NCI-H2029 (cell line): ENCODE data around the gene MAGI2.

Source experiments
- DNase-seq: peaks from one replicate; lab custom pipeline; 2025; lab: John Stamatoyannopoulos, UW

The MAGI2 gene

GRCh38 chr7:79257959-79258358, 195.5 kb downstream of the MAGI2 start:
- DNase-seq, result no peak

DNA sequence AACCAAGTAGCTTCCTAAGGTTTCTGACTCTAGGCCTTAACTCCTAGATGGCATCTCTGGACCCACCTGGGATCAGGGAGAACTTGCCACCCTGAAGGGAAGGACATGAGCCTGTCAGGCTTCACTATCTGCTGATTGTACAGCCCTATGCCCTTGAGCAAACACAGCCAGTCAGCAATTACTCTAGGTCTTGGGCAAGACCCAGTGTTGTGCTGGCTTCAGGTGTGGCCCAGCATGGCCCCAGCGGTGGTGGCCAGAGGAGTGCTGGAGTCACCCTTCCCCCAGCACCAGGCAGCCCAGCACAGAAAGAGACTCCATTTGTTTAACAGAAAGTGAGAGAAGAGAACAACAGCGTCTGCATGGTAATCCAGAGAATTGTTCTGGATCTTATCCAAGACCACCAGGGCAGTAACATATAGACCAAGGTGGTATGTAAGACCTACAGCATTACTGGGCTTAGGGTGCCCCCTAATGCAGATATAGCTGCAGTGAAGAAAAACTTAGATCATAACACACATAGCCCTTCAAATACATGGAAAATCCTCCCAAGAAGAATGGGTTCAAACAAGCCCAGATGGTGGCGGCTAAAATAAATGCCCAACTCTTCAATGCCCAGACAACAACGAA, 207.7 kb downstream of the MAGI2 start:
- DNase-seq, result no peak

DNA sequence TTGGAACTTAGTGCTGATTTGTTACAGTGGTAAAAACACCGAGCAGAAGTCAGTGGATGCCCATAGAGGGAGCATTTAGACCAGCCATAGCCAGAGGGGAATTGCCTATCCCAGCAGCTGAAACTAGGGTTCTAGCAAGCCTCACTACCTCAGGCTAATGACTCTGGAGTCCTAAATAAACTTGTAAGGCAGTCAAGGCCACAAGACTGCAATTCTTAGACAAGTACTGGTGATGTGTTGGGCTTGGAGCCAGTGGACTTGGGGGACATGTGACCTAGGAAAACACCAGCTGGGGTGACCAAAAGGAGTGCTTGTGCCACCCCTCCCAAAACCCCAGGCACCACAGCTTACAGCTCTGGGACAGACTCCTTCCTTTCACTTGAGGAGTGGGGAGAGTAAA, 209.0 kb downstream of the MAGI2 start:
- DNase-seq, result no peak

GRCh38 chr7:79241288-79242060, 212.0 kb downstream of the MAGI2 start:
- DNase-seq, result no peak

DNA sequence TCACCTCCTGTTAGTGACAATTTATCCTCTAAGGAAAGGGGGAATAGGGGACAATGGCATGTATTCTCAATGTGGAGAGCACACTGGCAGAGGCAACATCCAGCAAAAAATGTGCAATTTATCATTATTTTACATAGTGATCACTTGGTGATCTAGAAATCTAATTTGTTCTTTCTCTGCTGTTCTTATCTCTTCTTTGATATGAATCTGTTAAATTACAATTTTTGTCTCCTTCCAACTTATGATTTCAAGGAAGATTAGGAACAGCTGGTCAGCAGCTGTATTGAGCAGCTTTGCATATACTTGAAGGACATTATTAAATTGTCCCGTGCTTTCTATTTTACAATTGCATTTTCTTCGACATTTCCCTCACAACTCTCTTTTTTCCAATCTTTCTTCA, 213.1 kb downstream of the MAGI2 start:
- DNase-seq, result no peak

GRCh38 chr7:79236352-79237028, 217.0 kb downstream of the MAGI2 start:
- DNase-seq, result no peak

GRCh38 chr7:79227044-79227443, 226.4 kb downstream of the MAGI2 start:
- DNase-seq, result no peak

- no peak for DNase-seq
Observed at GRCh38 chr7:79221211-79221610, 232.3 kb downstream of the MAGI2 start.

- no peak for DNase-seq
Observed at GRCh38 chr7:79217976-79218626, 235.4 kb downstream of the MAGI2 start.

DNA sequence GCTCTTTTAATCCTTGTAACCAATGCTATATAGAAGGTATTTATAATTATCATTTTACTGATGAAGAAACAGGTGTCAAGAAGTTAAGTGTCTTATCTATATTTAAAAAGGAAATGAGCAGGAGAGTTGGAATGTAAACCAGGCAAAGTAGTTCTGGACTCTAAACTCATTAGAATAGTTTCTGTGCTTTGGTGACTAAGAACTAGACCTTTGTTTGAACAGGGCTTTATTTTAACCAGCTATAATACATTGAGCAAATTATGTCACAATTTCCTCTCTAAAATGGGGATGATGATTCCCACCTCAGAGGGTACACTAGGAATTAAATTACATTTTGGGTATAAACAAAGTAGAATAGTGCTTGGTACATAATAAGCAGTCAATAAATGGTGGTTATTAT, 236.0 kb downstream of the MAGI2 start:
- DNase-seq, result no peak

GRCh38 chr7:79216236-79216635, 237.2 kb downstream of the MAGI2 start:
- no peak for DNase-seq

DNA sequence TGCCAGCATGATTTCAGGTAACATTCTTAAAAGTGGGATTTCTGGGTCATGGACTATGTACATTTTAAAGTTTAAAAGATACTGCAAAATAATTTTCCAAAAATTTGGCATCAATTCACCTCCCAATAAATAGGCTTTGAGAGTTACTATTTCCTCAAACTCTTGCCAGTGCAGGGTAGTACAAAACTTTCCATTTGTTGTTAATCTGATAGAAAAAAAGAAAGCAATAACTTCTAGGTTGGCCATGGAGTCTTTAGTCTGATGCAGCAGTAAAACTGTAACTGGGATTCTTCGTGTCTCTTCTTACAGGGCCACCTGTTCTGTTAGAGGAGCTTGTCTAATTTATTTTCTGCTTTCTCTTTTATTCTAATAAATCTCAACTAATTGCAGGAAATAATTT, 241.1 kb downstream of the MAGI2 start:
- DNase-seq, result no peak

DNA sequence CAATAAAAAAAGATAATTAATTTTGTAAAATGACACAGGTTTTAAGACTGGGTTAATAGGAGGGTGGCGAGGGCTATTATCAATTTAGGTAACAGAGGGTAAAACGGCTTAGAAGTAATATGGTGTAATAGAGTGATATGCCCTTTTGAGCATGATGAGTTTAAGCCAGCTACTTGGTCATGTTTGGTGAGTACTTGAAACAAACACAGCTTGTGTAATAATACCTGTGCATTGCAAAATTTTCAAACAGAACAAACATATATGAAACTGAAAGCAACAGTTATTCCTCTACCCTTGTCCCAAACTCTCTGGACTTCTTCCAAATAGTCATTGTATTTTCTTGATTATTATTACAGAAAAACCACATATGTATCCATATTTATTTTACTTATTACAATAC, 241.7 kb downstream of the MAGI2 start:
- peak; percentile 48 for DNase-seq

GRCh38 chr7:79199961-79200360, 253.5 kb downstream of the MAGI2 start:
- DNase-seq, result no peak

DNA sequence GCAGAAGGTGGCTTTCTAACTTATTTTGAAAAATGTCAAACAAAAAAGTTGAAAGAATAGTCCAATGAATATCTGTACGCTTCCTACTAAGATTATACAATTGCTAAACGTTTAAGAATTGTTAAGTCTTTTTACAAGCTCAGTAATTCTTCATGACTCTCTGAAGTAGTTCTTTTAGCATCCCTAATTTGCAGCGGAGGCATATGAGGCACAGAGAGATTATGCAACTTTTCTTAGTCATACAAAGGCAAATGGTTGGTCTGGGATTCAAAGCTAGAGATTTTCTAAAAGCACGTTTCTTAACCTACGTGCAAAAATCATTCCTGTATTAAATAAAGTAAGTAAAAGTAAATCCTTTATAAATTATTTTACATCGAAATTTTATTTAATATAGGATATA, 254.2 kb downstream of the MAGI2 start:
- DNase-seq, result no peak

- no peak for DNase-seq
Observed at GRCh38 chr7:79185605-79186004, 267.9 kb downstream of the MAGI2 start.

DNA sequence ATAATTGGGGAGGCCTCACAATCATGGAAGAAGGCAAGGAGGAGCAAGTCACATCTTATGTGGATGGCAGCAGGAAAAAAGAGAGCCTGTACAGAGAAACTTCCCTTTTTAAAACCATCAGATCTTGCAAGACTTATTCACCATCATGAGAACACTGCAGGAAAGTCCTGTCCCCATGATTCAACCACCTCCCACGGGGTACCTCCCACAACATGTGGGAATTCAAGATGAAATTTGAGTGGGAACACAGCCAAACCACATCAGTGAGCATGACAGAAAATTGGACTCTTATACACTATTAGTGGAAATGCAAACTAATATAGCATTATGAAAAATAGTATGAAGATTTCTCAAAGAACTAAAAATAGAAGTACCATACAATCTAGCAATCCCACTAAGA, 271.2 kb downstream of the MAGI2 start:
- DNase-seq, result no peak

DNA sequence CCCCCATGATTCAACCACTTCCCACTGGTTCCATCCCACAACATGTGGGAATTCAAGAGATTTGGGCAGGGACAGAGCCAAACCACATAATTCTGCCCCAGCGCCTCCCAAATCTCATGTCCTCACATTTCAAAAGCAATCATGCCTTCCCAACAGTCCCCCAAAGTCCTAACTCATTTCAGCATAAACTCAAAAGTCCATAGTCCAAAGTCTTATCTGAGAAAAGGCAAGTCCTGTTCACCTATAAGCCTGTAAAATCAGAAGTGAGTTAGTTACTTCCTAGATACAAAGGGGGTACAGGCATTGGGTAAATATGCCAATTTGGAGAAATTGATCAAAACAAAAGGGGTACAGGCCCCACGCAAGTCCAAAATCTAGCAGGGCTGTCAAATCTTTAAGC, 272.9 kb downstream of the MAGI2 start:
- no peak for DNase-seq

- DNase-seq, result peak; percentile 48
Observed at GRCh38 chr7:79176859-79177477, 276.5 kb downstream of the MAGI2 start.

GRCh38 chr7:79175374-79175773, 278.1 kb downstream of the MAGI2 start:
- DNase-seq, result no peak

DNA sequence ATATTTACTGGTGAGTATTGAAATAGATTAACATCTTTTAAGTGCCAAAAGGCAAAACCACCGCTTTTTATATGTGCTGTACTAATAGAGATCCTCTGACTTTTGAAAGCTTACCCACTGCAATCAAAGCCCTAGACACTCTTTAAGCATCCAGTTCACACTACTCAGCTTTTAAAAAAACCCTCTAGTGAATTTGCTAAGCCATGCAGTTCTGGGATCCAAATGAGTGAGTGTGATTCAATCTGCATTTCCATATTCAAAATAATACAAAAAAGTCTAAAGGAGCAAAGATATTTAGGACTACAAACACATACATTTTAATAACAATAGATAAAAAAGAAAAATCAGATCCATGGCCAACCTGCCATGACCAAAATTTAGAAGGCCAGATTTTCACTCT, 288.2 kb downstream of the MAGI2 start:
- DNase-seq, result no peak

DNA sequence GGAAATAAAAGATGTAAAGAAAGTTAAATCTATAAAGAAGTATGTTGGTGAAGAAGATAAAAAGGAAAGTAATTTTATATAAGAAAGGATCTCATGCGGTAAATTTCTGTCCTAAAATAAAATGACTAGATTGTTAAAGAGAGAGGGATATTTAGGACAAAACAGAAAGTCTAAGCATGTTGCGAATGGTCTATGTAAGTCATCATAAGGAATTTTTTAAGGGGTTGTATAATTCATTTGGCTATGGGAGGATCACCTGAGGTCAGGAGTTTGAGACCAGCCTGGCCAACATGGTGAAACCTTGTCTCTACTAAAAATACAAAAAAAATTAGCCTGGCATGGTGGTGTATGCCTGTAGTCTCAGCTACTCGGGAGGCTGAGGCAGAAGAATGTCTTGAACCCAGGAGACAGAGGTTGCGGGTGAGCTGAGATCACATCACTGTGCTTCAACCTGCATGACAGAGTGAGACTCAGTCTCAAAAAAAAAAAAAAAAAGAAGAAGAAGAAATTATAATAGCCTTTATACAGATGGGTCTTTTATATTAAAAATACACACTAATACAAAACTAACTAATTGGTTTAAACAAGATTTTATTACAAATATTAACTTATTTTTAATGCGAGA, 294.3 kb downstream of the MAGI2 start:
- no peak for DNase-seq
